ENCODE data around the gene BABAM2.
A peak's percentile ranks its signal among the peaks of the same experiment; 100 is the strongest.
"Not testable (repeated sequence)": the region's sequence is repeated elsewhere in the genome, so short reads cannot be mapped to it uniquely, and the experiment has no call there.

BABAM2 gene

DNA sequence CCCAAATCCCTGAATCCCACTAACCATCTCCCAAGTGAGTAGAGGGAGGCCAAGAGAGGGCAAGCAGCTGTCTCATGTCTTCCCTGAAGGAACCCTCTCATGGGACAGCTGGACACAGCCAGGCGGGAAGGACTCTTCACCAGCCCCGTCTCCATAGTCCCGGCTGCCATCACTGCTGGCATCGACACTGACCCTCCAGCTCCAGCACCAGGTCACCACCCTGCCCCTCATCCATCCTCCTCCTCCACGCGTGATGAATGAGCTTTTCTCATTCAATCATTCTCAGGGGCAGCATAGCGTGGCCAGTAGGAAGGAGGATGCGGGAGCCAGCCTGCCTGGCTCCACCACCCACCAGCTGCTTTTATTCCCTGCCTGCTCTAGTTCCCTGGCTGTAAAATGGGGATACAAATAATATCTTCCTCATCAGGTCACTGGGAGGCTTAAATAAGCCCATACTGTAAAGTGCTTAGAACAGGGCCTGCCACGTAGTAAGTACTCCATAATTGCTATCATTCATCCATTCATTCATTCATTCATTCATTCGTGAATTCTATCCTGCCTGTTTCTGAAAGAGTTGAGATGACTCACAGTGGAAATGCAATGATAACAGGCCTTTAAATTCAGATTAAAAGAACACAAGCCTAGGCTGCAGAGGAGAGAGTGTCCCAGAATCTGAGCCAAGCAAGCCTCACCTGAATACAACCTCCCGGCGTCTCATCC lies 471.6 kb downstream of the BABAM2 start:
- DNase-seq (ENCODE audit: low read depth): no peak

DNA sequence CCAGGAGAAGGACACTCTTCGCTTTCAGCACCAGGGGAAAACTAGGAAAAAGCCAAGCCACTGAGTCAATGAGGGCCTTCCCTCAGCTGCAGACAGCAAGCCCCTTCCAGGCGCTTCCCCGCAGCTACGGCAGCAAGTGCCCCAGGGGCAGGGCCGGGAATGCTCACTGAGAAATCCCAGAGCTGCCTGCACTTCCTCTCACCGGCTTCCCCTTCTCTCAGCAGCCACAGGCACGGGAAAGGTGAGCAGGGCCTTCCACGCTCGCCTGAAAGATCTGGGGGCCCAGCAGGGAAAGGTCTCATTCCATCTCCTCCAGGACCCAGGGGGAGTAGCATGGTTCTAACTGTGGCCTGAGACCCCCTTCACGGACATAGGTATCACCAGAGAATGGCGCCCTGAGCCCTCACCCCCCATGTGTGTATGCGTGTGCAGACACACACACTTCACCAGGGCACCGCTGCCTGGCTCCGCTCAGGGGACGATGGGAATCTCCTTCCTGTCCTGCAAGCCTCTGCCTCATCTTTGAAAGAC lies 472.5 kb downstream of the BABAM2 start:
- no peak for DNase-seq (ENCODE audit: low read depth)

DNA sequence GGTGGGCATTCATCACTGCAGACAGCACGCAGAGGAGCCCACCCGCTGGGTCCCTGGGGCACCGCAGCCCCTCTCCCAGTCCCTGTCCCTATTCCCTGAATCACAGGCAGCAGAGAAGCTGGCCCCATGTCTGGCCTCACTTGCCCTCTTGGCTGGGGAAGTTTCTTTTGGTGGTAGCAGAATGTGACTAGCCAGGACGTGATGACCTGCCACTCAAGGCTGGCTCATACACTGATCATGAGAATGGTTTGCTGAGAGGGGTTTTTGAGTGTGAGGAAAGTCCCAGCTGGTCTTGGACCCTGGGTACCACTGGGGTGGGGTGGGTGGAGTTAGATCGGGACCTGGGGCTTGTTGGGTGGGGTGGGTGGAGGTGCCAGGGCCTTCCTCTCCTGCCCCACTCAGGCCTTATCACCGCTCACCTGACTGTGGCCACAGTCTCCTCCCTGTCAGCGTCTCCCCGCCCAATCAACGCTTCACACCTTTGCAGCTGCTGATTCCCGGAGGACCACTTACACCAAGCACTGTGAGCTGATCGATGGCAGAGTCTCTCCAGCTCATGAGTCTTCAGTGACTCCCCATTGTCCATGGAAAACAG lies 473.3 kb downstream of the BABAM2 start:
- no peak for DNase-seq (ENCODE audit: low read depth)

DNA sequence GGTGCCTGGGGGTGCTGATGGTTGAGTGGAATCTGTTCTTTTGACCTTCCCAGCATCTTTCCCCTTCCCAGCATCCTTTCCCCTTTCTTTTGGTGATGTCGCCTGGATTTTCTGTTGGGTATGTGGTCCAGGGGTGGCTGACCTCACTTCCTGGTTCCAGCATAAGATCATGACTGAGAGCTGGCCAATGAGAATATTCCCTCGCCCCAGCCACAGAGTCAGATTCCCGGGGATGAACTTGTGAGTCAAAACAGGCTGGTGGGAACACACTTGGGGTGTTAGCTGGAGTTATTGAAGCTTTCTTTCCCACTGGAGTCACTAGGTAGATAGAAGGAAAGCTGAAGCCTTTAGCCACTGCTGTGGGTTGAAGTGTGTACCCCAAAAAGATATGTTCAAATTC lies 474.1 kb downstream of the BABAM2 start:
- DNase-seq (ENCODE audit: low read depth): no peak

DNA sequence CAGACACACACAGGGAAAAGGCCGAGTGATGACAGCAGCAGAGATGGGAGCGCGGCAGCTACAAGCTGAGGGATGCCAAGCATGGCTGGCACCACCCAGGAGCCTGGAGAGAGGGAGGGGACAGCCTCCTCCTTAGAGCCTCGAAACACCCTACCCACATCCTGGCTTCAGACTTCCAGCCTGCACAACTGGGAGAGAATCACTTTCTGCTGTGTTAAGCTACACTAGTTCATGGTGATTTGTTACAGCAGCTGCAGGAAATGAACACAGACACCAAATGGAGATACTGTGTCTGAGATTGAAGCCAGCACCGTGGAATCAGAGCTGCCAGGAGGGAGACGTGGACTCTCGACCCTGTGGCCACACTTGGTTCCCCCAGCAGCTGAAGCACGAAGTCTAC lies 474.6 kb downstream of the BABAM2 start:
- DNase-seq (ENCODE audit: low read depth): no peak

DNA sequence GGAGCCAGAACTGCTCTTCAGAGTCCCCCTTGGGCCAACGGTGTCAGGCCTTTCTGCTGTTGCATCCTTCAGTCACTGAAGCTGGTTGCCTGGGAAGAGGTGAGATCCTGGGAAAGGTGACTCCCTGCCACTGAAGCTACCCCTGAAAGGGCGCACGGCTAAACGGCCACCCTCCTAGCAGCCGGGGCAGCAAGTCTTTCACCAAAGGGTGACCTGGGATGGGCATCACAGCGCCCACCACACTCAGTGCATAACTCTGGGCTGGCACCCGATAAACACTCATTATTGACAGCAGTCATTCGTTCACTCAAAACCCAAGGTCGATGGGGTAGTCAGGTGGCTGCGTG lies 475.6 kb downstream of the BABAM2 start:
- DNase-seq (ENCODE audit: low read depth): no peak

DNA sequence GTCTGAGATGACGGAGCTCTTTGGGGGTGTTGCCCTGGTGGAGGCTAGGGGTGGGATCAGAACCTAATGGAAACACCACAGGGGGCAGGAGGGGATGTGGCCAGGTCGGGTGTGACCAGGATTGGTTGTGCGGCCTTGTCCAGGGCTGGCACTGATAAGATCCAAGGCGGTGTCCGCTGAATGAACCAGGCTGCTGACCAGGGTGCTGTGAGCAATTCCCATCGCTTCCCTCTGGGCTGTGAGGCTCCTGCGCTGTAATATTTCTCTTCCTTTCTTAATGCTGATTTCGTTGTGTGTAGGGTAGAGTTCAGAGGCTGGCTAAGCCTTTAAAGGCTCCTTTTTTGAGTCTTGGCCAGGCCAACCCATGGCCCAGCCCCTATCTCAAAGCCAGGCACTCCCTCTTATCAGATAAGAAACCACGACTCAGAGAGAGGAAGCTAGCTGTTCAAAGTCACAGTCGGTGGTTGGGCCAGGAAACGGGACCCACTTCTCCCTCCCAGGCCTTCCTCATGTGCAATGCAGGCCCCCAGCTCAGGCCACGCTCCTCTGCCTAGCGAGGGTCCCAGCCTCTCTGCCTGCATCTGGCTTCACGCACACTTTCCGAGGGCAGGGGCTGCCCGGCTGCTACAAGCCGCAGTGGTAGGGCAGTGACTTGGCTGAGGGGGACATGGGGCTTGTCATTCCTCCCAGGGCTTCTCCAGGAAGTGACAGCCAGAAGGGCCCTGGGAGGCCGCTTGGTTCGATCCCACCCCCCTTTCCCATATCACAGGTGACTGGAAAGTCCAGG lies 476.2 kb downstream of the BABAM2 start:
- peak; percentile 27 for DNase-seq (ENCODE audit: low read depth)

DNA sequence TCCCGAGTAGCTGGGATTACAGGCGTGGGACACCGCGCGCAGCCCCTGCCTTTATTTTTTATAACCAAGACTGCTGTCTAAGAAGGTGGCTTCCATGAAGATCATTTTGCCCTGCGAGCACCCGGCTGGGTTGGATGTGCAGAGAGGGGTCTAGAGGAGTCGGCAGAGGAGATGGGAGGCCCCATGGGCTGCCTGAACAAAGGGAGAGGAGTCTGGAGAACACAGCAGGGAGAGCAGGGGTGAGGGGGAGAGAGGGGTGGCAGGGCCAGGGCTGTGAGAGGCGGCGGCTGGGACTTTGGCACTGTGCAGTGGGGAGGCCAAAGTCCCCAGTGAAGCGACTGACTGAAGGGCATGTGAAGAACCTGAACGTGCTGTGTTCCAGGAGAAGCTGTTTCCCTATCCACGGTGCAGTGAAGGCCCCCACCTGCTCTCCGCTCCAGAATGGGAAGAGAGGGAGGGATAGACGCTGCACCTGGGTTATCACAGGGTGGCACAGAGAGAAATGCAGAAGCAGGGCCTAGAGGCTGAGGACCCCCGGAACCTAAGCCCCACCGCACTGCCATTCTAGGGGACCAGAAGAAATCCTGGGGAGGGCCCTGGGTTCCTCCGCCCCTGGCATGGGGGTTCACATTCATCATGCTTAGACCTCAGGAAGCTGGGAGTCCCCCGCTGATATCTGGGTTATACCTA lies 477.3 kb downstream of the BABAM2 start:
- no peak for DNase-seq (ENCODE audit: low read depth)

DNA sequence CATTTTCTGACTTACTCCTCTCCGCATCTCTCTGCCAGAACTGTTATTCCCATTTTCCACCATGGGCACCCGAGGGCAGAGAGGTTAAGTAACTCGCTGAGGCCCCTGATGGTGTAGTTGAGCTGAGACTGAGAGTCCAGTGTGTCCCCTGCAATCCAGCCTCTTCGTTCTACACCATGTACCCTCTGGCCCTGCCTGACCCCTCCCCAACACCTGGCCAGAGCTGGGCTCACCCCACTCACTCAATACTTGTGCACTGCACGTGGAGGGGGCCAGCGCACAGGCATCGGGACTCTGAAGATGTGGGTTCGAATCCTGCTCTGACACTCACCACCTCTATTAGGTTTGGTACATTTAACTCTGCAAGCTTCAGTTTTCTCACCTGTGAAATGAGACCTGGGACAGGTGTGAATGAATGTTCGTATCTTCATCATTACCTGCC lies 477.8 kb downstream of the BABAM2 start:
- DNase-seq (ENCODE audit: low read depth): no peak

DNA sequence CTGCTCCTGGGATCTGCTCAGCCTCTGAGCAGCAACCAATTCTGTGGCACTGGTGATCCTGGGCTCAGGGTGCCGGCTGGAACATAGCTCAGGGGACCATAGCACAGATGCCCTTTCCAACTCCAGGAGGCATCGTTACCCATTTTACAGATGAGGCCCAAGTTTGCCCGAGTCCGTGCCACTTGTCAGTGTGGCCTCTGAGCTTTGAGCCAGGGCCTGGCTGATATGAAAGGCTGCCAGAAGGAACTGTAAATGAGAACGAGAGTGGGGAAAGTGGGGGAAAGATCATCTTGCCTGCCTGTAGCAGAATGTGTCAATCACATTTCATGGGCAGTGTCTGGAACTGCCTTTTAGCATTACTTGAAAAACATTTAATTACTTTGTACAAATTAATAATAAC lies 478.8 kb downstream of the BABAM2 start:
- no peak for DNase-seq (ENCODE audit: low read depth)

DNA sequence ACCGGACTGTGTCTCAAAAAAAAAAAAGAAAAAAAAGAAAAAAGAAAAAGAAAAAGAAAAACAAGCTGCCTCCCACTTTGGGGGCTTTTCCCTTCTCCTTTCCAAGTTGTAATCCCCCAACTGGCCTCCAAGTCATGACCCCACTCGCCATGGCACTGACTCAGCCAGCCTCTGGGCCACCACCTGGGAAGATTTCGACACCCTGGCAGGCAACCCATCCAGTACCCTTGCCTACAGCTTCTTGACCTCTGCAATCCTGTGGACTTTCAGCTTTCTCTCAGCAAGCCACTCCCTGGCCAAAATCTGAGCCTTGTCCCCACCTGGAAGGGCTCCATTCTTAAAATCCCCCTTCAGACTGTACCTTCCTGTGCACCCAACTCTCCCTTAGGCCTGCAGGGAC lies 479.8 kb downstream of the BABAM2 start:
- no peak for DNase-seq (ENCODE audit: low read depth)

DNA sequence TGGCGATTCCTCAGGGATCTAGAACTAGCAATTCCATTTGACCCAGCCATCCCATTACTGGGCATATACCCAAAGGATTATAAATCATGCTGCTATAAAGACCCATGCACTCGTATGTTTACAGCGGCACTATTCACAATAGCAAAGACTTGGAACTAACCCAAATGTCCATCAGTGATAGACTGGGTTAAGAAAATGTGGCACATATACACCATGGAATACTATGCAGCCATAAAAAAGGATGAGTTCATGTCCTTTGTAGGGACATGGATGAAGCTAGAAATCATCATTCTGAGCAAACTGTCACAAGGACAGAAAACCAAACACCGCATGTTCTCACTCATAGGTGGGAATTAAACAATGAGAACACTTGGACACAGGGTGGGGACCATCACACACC lies 481.2 kb downstream of the BABAM2 start:
- not testable (repeated sequence) for DNase-seq (ENCODE audit: low read depth)

DNA sequence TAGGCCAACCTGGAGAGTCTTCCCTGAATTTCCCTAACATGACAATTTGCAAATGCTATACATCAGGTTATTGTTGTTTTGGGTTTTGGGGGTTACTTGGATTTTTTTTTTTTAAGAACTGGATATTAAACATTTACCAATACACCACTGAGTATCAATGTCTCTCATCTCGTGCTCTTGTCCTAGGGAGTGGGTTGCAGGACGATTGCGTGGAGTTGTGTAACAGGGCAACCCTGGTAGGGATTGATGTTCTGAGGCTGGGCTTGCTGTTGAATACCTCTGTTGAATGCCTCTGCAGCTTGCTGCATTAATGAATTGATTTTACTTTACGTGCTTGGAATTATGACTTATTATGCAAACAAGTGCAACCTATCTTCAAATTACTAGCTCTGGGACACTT lies 483.3 kb downstream of the BABAM2 start:
- DNase-seq (ENCODE audit: low read depth): no peak

DNA sequence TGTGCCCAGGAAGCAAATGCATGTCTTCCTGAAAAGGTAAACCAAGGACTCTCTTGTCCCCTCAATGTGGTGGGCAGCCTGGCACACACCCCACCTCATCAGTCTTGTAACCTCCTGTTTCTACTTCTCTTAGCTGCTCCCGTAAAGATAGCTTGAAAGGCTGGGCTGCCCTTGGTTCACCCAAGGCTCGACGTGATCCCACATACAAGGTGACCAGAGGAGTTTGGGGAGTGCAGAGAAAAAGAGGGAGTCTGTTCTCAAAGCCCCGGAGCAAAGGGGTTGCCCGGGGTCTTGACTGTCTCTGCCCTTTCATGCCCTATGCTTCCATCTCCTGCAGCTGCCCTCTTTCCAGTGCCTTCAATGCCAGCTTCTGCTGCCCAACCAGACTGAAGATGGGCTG lies 483.8 kb downstream of the BABAM2 start:
- no peak for DNase-seq (ENCODE audit: low read depth)

DNA sequence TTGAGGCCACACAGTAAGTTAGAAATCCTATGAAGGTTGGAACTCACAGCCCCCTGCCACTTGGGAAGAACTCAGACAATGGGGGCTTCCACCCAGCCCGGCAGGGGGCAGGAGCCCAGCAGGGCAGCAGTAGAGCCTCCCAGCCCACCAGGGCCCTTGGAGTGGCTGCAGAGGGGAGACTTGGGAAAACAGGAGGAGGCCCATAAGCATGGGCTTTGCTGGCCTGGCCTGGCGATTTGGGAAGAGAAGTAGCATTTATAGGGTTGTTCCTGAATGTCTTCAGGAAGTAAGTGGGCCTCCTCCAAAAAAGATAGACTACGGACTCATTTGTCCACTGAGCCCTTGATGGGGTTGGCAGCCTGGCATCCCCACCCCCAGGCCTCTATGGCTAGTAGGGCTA lies 484.7 kb downstream of the BABAM2 start:
- no peak for DNase-seq (ENCODE audit: low read depth)

DNA sequence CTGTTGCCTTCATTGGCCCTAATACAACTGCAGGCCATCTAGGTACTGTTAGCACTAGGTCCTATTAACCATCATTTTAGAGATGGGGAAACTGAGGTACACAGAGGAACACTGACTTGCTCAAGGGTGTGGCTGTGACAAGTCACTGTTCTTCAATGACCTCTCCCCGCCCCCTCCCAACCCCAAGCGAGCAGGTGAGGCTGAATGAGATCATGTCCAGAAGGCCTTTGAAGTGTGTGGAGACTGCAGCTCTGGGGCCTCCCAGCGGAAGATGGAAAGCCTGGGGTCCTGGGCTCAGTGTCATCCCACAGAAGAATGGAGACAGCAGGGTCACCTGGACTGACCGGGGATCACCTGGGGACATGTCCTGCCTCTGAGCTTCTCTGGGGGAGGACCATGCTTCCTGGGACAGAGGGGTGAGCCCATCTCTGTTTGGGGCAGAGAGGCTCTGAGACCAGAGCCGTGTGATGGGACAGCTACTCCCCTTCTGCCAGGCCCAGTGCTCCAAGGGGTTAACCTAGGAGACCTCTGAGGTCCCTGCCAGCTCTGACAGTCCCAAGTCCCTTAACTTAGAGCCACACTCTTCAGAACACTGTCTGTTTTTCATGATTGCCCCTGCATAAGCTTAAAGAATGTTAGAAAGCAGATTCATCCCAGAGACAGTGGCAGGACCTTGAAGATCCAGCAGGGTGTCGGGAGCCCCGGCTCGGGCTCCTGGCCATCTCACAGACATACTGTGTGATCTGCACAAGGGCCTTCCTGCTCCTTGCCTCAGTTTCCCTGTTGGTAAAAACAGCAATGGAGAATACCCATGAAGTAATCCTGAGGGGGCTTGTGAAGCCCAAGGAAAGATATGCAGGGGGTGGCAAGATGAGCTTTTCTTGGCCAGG lies 485.5 kb downstream of the BABAM2 start:
- DNase-seq (ENCODE audit: low read depth): no peak

DNA sequence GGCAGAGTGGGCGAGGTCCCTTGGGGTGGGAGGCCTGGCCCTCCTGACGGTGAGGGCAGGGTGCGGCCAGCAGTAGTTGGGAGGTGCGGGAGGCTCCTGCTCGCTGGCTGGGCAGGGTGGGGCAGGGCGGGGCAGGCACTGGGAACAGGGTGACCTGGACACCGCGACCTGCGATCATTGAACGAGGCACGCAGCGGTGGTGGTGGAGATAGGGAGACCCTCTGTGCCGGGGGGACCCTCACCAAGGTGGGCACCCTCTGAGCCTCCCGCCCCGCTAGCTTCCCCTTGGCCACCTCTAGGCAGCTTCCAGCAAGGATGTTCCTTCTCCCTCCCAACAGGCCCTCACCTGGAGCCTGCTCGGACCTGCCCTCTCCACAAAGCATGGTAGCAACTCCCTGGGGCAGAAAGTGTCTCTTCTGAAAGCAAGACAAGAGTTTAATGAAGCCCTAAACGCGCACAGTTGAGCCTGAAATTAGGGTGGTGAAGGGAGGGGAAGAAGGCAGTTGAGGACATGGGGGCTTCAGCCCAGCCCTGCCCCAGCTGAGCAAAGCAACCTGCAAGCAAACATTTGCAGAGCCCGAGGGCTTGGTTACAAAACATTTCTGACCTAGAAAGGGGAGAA lies 486.8 kb downstream of the BABAM2 start:
- DNase-seq (ENCODE audit: low read depth): no peak

DNA sequence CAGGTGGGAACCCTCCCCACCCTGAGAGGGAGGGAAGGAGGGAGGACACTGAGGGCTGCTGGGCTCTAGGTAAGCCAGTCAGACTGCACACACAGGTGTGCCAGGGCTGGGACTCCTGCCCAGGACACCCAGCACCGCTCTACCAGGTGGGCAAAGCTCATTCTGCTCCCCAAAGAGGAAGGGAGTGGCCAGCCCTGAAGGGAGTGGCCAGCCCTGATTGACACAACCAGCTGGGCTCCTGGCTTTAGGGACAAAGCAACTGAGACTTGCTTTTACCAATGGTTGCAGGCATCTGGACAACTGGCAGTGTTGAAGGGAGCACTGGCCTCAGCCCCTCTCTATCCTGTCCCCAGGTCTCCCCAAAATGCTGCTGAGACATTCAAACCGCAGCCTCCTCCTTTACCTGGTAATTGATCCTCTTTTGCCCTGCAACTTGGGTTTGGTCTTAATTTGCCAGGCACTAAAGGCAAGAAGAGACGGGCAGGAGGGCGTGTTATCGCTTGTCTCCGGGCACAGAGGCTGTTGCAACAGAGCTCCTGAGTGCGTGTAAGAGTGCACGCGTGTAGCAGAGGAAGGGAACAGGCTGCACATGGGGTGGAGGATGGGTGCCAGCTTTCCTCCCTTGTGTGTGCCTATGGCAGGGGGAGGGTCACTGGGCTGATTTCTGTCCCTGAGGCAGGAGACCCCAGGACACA lies 487.6 kb downstream of the BABAM2 start:
- DNase-seq (ENCODE audit: low read depth): no peak

DNA sequence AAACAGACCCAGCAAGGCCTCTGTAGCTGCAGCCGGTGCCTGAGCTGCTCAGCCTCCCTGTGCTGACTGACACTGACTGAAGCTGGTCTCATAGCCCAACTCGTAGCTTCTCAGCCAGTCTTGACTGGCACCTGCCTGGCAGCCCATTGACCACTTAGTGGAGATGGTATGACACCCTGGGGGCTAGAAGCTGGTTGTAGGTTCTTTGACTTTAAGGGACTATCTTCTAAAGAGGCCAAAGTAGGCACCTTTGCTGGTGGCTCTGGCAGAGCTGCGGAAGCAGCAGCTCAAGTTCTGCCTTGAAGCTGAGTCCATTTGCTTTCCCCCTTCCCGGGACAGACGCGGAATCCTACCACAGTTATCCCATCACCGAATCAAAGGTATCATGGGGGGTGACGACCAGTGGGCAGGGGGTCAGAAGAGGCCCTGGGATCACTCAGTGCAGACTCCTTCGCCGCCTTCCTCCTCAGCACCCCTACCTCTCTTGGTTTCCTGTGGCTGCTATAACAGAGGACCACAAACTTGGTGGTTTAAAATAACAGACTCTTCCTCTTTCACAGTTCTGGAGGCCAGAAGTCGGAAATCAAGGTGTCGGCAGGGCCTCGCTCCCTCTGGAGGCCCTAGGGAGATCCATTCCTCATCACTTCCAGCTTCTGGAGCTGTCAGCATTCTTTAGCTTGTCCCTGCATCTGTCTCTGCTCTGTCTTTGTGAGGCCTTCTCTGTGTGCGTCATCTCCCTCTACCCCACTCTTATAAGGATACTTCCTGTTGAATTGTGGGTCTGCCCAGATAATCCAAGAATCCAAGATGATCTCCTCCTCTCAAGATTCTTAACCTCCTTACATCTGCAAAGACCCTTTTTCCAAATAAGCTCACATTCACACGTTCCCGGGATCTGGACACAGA lies 488.4 kb downstream of the BABAM2 start:
- no peak for DNase-seq (ENCODE audit: low read depth)
